Frontal cortex (tissue), 4 donors: ENCODE data around the gene ADI1. TPM values are rescaled to one million over a fixed set of nuclear protein-coding genes. Genes with fewer than 3 reads are reported as not detected.
A peak's percentile ranks its signal among the peaks of the same experiment; 100 is the strongest.

Experiments used
- DNase-seq, 2 donors: peaks; one replicate each; pipeline ENCODE4 v3.0.0; 2012; ENCODE audit warnings: low spot score in 2 of 2
- FAIRE-seq: peaks from 2 replicates; lab custom pipeline; 2012; peaks lifted over from hg19 to GRCh38; lab: Jason Lieb, UNC
- total RNA-seq: library from RNA; depleted of rRNA; stranded (reverse); fragments of >200 nt; gene quantifications from one replicate; pipeline ENCODE4 v1.2.3, GENCODE V29; 2014
- donor health status: control.
- donor health status: control.
- donor health status: control.

ADI1 gene
- total RNA-seq, 1 donor from 2014 or later = 11.8 TPM

DNA sequence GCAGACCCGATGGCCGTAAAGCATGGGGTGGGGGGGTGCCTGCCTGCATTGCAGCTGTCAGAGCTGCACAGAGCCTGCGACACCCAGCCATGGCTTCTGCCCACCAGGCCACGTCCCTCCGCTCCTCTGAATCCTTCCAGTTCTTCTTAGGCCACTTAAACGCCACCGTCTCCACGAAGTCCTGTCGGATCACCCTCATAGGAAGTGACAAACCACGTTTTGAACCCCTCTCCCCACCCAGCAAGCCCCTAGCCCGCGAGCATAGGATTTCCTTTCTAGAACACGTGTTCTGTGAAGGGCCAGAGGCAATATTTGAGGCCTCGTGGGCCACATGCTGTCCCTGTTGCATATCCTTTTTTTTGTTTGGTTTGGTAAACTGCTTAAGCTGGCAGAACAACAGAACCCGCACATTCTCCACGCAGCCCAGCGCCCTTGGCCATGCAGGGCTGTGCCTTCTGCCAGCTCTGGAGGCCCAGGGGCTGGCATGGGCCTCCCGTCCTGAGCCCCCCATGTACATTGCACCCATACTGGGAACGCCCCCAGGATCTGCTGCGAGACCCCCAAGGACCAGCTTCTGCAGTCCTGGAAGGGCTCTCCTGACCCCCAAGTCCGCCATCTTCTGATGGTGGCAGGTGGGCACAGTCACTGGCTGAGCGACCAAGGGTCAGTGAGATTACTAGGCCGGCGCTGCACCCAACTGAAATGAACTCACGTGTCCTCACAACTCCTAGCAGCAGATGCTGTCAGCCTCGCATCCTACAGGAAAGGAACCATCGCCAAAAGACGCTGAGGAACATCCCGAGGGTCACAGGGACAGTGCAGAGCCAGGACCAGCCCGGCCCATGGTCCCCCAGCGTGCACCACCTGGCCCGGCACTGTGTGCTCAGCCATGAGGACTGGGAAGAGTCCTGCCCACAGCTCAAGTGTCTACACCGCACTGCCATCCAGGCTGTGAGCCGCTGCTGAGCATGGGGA is 35.1 kb downstream of the ADI1 start:
- no peak for FAIRE-seq
- DNase-seq = no peak

DNA sequence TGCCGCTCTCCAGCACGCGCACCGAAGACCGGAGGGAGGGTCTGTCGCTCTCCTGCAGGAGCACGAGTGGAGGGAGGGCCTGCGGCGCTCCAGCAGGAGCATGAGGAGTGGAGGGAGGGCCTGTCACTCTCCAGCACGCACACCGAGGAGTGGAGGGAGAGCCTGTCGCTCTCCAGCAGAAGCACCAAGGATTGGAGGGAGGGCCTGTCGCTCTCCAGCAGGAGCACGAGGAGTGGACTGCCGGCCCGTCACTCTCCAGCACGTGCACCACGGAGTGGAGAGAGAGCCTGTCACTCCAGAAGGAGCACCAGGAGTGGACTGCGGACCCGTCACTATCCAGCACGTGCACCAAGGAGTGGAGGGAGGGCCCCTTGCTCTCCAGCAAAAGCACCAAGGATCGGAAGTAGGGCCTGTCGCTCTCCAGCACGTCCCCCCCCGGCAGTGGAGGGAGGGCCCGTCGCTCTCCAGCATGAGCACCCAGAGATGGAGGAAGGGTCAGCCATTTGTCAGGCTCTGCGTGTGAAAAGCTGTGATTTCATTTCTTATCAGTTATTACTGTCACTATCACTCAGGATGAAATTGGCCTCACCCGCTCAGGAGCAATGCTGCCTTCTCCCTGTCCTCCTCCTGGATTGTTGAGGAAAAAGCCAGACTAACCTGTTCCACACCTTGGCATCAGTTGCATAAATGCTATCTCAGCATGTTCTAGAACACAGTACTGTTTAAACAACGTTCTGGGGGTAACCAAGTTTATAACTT is 35.9 kb downstream of the ADI1 start:
- no peak for DNase-seq
- no peak for FAIRE-seq

DNA sequence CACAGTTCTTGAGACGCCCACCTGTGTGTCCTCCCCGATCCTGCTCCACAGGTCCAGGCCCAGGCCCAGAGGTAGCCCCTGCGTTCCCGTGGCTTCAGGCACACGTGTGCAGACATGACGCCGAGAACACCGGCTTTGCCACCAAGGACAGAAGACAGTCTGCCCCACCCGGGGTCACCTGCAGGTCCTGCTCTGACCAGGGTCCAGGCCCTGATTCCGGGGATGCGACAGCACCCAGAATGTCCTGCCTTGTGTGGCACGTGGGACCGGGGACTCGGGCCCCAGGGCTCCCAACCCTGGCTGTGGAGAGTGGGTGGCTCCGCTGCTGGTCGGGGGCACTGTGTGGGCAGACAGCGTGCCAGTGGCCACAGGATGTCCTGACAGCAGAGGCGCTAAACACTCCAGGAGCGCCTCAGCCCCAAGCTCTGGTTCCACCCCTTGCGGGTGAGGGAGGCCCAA is 36.9 kb downstream of the ADI1 start:
- DNase-seq (no peak), FAIRE-seq (no peak)

- FAIRE-seq = no peak
Measured at GRCh38 chr2:3481736-3482362, 37.5 kb downstream of the ADI1 start.

GRCh38 chr2:3481011-3481400 is 38.3 kb downstream of the ADI1 start:
- DNase-seq (no peak), FAIRE-seq (no peak)

More at GRCh38 chr2:3481736-3482362, 37.5 kb downstream of the ADI1 start:
- no peak for DNase-seq

- FAIRE-seq (no peak), DNase-seq (no peak)
Measured at GRCh38 chr2:3480352-3481010, 38.9 kb downstream of the ADI1 start.

GRCh38 chr2:3479430-3480320 is 39.7 kb downstream of the ADI1 start:
- FAIRE-seq (no peak), DNase-seq (no peak)

GRCh38 chr2:3478846-3479385 is 40.4 kb downstream of the ADI1 start:
- no peak for FAIRE-seq

DNA sequence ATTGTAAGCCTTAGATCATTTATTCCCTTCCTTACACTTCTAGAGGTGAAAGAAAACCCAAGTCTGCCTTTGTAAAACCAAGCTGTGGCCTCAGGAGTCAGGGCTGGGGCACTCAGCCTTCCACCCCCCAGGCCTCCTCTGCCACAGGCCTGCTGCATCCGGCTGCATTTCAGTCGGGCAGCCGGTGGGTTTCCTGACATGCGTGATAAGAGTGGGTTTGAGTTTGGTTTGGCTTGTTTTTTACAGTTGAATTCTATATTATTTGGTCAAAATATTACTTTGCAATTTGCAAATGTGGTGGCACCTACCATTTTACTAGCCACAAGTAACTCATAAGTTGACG is 42.4 kb downstream of the ADI1 start:
- FAIRE-seq = no peak

More at GRCh38 chr2:3478846-3479385, 40.4 kb downstream of the ADI1 start:
- peak in 1 of 2 donors; percentile 47 for DNase-seq

DNA sequence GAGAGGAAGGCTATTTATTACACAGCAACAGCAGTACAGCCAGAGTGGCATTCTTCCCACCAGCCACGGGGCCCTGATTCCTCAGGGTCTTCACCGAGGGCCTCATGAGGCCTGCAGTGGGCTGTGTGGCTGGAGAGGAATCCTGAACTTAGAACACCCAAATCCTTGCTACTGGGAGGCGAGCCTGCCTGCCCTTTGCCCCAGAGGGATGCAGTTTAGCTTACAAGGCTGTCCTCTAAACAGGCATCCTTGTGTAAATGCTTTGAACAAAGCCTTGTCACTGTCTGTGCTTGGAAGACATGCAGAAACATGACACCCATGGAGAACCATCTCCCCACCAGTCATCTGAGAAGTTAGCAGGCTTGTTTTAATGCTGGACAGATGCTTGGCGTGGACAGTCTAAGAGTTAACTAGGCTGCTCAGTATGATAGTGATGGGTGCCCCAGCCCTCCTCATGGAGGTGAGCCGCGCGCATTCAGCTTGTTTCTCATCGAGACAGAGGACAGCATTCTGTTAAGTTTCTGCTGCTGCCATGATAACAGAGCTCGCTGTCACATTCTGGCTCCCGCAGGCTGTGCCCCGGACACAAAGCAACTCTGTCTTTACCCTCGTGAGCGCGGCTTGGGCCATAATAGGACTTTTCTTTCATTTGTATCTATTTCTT is 42.9 kb downstream of the ADI1 start:
- peak; percentile 49 to 64 for DNase-seq
- no peak for FAIRE-seq

More for the DNA sequence above, 42.4 kb downstream of the ADI1 start:
- peak in 1 of 2 donors; percentile 44 for DNase-seq

GRCh38 chr2:3475771-3476170 is 43.6 kb downstream of the ADI1 start:
- DNase-seq (no peak), FAIRE-seq (no peak)

DNA sequence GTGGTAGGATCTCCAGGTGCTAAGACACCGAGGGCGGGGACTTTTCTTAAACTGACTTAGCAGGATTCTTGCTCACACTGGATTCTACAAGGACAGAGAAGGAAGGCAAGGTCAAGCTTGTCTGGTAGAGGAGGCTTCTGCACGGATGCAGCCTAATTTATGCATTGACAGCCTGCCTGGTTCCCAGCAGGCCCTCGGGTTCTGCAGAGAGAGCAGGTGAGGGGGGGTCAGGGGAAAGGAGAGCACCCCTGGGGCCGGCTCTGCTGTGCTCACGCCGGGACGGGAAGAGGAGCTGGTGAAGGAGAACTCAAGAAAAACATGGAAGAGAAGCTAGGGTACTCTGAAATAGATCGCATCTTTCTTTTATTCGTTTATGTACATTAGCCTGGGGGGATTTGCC is 46.4 kb downstream of the ADI1 start:
- no peak for DNase-seq
- no peak for FAIRE-seq

DNA sequence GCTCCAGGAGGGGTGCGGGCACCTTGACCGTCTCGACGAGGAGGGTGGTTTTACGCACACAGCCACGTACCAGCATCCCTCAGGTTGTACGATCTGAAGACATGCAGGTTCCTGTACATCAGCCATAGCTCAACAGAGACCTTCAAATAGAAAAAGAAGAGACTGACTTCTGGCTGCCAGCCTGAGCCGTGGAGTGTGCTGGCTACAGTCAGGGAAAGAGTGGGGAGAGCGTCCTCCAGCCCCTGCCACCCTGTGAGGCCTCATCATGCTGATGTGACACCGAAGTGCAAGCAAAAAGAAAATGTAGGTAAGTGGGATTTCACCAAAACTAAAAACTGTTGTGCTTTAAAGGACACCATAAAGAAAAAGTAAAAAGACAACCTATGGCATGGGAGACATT is 47.0 kb downstream of the ADI1 start:
- DNase-seq = no peak
- FAIRE-seq = no peak

DNA sequence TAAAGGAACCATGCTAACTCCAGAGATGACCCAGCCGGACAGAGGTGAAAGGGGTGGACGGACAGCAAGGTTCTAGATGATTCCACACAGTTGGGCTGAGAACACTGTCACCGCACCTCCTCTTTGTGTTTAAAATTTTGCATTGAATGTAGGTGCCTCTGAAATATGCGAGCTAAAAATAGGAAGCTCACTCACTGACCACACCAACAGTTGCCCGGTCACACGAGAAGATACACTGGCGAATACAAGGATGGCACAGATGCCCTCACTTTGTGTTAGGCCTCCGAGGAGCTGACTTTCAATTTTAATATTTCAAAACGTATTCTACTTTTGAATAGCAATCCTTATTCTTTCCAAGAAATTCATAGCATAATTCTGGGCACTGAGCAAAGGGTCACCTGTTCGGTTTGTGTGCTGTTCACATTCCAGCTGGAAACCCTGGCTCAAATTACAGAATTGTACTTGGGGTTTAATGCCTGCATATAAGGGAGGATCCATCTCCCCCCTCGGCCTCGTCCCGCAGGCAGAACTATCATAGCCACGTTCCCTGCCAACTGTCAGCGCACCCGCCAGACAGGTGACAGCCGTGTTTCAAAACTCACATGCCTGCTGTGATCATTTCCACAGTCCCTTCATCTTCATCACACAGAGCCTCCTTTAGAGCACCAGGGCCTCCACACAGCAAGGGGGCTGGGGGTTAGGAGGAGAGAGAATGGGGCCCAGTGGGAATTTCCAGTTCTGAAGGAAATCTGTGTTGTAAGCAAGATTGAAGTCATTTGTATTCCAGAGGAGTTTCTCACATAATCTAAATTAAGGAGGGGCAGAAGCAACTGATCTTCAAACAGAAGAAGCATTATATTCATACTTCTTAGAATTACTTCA is 48.2 kb downstream of the ADI1 start:
- no peak for FAIRE-seq
- no peak for DNase-seq

- DNase-seq (no peak), FAIRE-seq (no peak)
Measured at GRCh38 chr2:3470166-3470651, 49.1 kb downstream of the ADI1 start.

- DNase-seq = no peak
- FAIRE-seq = no peak
Measured at GRCh38 chr2:3469486-3469885, 49.8 kb downstream of the ADI1 start.
